Chondrocyte (in vitro differentiated cells): ENCODE measurements around the gene ANTXR2. TPM values are rescaled to one million over a fixed set of nuclear protein-coding genes. Genes with fewer than 3 reads are reported as not detected.
"Not testable (repeated sequence)": the region's sequence is repeated elsewhere in the genome, so short reads cannot be mapped to it uniquely, and the experiment has no call there.

Experiments used
- DNase-seq: peaks from one replicate; pipeline ENCODE4 v3.0.0; 2021; ENCODE audit warnings: mixed read lengths, low spot score
- H3K27ac Mint-ChIP-seq: one replicate; pipeline ENCODE4 v1.8.0; 2021; ENCODE audit warnings: mild to moderate bottlenecking, moderate library complexity, mixed read lengths; ENCODE audit not compliant: unreplicated experiment
- H3K27me3 Mint-ChIP-seq: 2 replicates; pipeline ENCODE4 v1.8.0; 2021; ENCODE audit warnings: low read depth, mixed read lengths
- H3K36me3 Mint-ChIP-seq: 2 replicates; pipeline ENCODE4 v1.8.0; 2021; ENCODE audit warnings: low read depth, mixed read lengths
- H3K4me1 Mint-ChIP-seq: 2 replicates; pipeline ENCODE4 v1.8.0; 2021; ENCODE audit warnings: low read depth, mild to moderate bottlenecking, mixed read lengths
- H3K4me3 Mint-ChIP-seq: one replicate; pipeline ENCODE4 v1.8.0; 2021; ENCODE audit warnings: mild to moderate bottlenecking, moderate library complexity, mixed read lengths; ENCODE audit not compliant: unreplicated experiment
- H3K9me3 Mint-ChIP-seq: 2 replicates; pipeline ENCODE4 v1.8.0; 2021; ENCODE audit warnings: low read depth, mixed read lengths
- CTCF ChIP-seq: fragments of 200-600 bp; sonication (generic); IDR thresholded peaks from 2 replicates; pipeline ENCODE4 v1.5.0; 2021; ENCODE audit warnings: antibody characterized with exemption, mild to moderate bottlenecking, moderate library complexity
- total RNA-seq: library from RNA; stranded (reverse); gene quantifications from 3 replicates; pipeline ENCODE4 v1.2.1, GENCODE V29; 2021

ANTXR2 gene
- total RNA-seq, 1 donor from 2014 or later: 32.1 TPM

- Mint-ChIP-seq H3K9me3 (peaks cover 10% of the 10 kb centered on the region), H3K4me3 (no peak overlapping the region), H3K36me3 (peaks cover 9% of the 10 kb centered on the region), H3K4me1 (peaks cover 15% of the 10 kb centered on the region), H3K27me3 (no peaks in the 10 kb centered on the region), H3K27ac (no peak overlapping the region)
- TF ChIP-seq CTCF: no peak
- no peak for DNase-seq
Measured at GRCh38 chr4:80006935-80007744, 65.9 kb downstream of the ANTXR2 start.

DNA sequence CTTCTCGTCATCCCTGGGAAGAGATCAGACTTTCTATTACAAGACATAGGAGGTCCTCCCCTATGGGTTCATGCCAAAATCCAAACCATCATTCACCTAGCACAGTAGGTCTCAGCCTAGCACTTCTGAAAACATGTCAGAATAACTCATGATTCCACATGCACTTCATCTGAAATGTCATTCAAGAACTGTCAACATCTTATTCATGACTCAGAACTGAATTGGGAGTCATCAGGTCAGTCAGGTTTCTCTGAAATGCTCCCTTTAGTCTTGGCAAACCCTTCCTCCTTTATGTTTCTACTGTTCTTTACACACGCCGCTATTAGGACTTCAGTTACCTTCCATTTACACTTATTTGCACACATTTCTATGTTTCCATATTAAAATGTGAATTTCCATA is 67.2 kb downstream of the ANTXR2 start:
- no peak for TF ChIP-seq CTCF
- peaks cover 5% of the 10 kb centered on the region for H3K4me1 Mint-ChIP-seq
- H3K4me3 Mint-ChIP-seq: no peak overlapping the region
- H3K27ac Mint-ChIP-seq: no peak overlapping the region
- H3K36me3 Mint-ChIP-seq: peaks cover 11% of the 10 kb centered on the region
- no peaks in the 10 kb centered on the region for H3K27me3 Mint-ChIP-seq
- no peak for DNase-seq
- H3K9me3 Mint-ChIP-seq: peaks cover 14% of the 10 kb centered on the region

DNA sequence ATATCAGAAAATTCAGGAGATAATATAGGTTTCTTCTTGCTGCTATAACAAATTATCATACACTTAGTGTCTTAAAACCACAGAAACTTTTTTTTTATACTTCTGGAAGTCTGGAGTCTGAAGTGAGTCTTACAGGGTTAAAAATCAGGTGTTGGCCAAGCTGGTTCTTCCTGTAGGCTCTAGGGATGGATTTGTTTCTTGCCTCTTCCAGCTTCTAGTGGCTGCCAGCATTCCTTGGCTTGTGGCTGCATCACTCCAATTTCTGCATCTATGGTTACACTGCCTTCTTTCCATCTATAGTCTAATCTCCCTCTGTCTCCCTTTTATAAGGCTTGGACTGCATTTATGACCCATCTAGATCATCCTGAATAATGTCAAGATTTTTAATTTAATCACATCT is 68.7 kb downstream of the ANTXR2 start:
- no peaks in the 10 kb centered on the region for H3K27me3 Mint-ChIP-seq
- TF ChIP-seq CTCF: no peak
- H3K27ac Mint-ChIP-seq: no peak overlapping the region
- H3K4me3 Mint-ChIP-seq: no peak overlapping the region
- DNase-seq: no peak
- H3K4me1 Mint-ChIP-seq: peaks cover 5% of the 10 kb centered on the region
- peaks cover 14% of the 10 kb centered on the region for H3K9me3 Mint-ChIP-seq
- H3K36me3 Mint-ChIP-seq: peaks cover 11% of the 10 kb centered on the region

DNA sequence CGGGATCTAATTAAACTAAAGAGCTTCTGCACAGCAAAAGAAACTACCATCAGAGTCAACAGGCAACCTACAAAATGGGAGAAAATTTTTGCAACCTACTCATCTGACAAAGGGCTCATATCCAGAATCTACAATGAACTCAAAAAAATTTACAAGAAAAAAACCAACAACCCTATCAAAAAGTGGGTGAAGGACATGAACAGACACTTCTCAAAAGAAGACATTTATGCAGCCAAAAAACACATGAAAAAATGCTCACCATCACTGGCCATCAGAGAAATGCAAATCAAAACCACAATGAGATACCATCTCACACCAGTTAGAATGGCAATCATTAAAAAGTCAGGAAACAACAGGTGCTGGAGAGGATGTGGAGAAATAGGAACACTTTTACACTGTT is 70.5 kb downstream of the ANTXR2 start:
- not testable (repeated sequence) for H3K4me3 Mint-ChIP-seq, H3K4me1 Mint-ChIP-seq, H3K27ac Mint-ChIP-seq, H3K27me3 Mint-ChIP-seq, DNase-seq
- Mint-ChIP-seq H3K36me3 (peaks cover 11% of the 10 kb centered on the region), H3K9me3 (peaks cover 14% of the 10 kb centered on the region)

DNA sequence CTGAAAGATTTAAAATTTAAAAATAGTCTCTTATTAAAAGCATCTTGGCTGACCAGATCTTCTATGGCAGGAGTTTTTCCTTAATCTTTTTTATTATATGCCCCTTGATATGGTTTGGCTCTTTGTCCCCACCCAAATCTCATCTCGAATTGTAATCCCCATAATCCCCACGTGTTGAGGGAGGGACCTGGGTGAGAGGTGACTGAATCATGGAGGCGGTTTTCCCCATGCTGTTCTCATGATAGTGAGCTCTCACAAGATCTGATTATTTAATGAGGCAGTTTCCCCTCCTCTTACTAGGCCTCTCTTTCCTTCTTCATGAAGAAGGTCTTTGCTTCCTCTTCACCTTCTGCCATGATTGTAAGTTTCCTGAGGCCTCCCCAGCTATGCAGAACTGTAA is 74.0 kb downstream of the ANTXR2 start:
- H3K36me3 Mint-ChIP-seq, H3K4me3 Mint-ChIP-seq, H3K27ac Mint-ChIP-seq: not testable (repeated sequence)

DNA sequence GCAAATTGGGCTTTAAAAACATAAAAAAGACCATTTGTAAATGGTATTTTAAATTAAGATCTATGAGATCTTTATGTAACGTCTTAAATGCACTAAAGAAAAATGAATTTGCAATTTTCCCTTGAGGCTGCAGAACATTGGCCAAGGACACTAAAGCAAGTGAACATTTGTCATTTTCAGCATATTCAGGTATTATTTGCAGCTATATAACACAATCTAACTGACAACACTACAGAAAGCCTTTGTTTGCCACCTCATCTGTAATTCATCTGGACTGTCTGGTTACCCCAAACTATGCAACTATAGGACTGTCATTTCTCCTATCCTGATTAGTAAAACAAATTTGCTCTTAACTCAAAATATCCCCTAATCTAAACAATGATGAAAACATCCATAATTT is 74.8 kb downstream of the ANTXR2 start:
- H3K27ac Mint-ChIP-seq: no peak overlapping the region
- no peak for DNase-seq
- H3K36me3 Mint-ChIP-seq: peaks cover 2% of the 10 kb centered on the region
- H3K27me3 Mint-ChIP-seq: no peaks in the 10 kb centered on the region
- H3K9me3 Mint-ChIP-seq: peaks cover 5% of the 10 kb centered on the region
- TF ChIP-seq CTCF: no peak
- no peak overlapping the region for H3K4me3 Mint-ChIP-seq
- H3K4me1 Mint-ChIP-seq: no peaks in the 10 kb centered on the region

More for the DNA sequence above, 74.0 kb downstream of the ANTXR2 start:
- not testable (repeated sequence) for DNase-seq, H3K4me1 Mint-ChIP-seq, H3K9me3 Mint-ChIP-seq, H3K27me3 Mint-ChIP-seq
